Activated naive CD4-positive, alpha-beta T cell treated with anti-CD3 and anti-CD28 coated beads, Interleukin-2, amount 50 U/mL, for 72 hours (primary cell): ENCODE results near the gene C19orf53. TPM values are rescaled to one million over a fixed set of nuclear protein-coding genes. Genes with fewer than 3 reads are reported as not detected.

Experiments used
- ATAC-seq, 2 donors: fragments of 150-1000 bp; cut with Tn5 transposase; 2 replicates each; pipeline ENCODE4 v1.10.0; 2021; ENCODE audit warnings: mild to moderate bottlenecking in 2 of 2, moderate library complexity in 2 of 2
- DNase-seq, 2 donors: peaks; one replicate each; pipeline ENCODE4 v3.0.0; 2021 to 2022; ENCODE audit warnings: low spot score in 2 of 2
- H3K27ac Mint-ChIP-seq, 2 donors: one replicate each; pipeline ENCODE4 v1.8.0; 2022; ENCODE audit warnings: mild to moderate bottlenecking in 2 of 2, mixed read lengths in 2 of 2
- H3K36me3 Mint-ChIP-seq, 2 donors: one replicate each; pipeline ENCODE4 v1.8.0; 2022; ENCODE audit warnings: mixed read lengths in 2 of 2
- H3K9me3 Mint-ChIP-seq, 2 donors: one replicate each; pipeline ENCODE4 v1.8.0; 2022; ENCODE audit warnings: mixed read lengths in 2 of 2
- total RNA-seq, 2 donors: library from RNA; stranded (reverse); gene quantifications; one replicate each; pipeline ENCODE4 v1.2.3, GENCODE V29; 2022

The C19orf53 gene
- total RNA-seq, 2 donors from 2014 or later = 92.3 to 134 TPM

GRCh38 chr19:13826652-13827235 is 52.5 kb downstream of the C19orf53 start:
- Mint-ChIP-seq H3K9me3 (no peaks in the 10 kb centered on the region), H3K27ac (peak overlapping the region in 1 of 2 donors; percentile 58), H3K36me3 (peaks cover 0 to 5% of the 10 kb centered on the region in 2 donors)
- DNase-seq (no peak), ATAC-seq (no peak)

GRCh38 chr19:13827656-13828055 is 53.4 kb downstream of the C19orf53 start:
- ATAC-seq (no peak), DNase-seq (no peak)
- Mint-ChIP-seq H3K36me3 (peaks cover 0 to 5% of the 10 kb centered on the region in 2 donors), H3K9me3 (no peaks in the 10 kb centered on the region), H3K27ac (peak overlapping the region in 1 of 2 donors; percentile 51)

Other genes starting within 250 kb of the C19orf53 start
- gene MRI1, start 9.9 kb upstream of the C19orf53 start, total RNA-seq = 10 to 100 TPM; 39.5 to 46.4 TPM
- gene ZSWIM4, start 21.0 kb downstream of the C19orf53 start, total RNA-seq = 1 to 10 TPM; 6.3 to 8.8 TPM
- gene NANOS3, start 102.7 kb downstream of the C19orf53 start, total RNA-seq = under 1 TPM; 0.88 to 0.98 TPM
- 10 to 100 TPM in 1 of 2 donors, 1 to 10 TPM in 1; 5.1 to 10.5 TPM for gene BRME1, start 131.7 kb downstream of the C19orf53 start, total RNA-seq
- 10 to 100 TPM; 29.4 to 57.9 TPM for gene CC2D1A, start 131.7 kb downstream of the C19orf53 start, total RNA-seq
- gene PODNL1, start 164.0 kb downstream of the C19orf53 start, total RNA-seq = under 1 TPM in 1 of 2 donors, not detected in 1; 0.34 TPM
- 10 to 100 TPM; 59.0 to 90.0 TPM for gene DCAF15, start 178.1 kb downstream of the C19orf53 start, total RNA-seq
- gene RFX1, start 231.9 kb downstream of the C19orf53 start, total RNA-seq = 10 to 100 TPM in 1 of 2 donors, 1 to 10 TPM in 1; 9.7 to 14.5 TPM